ENCODE measurements around the gene ELK1.
"Not testable (repeated sequence)": the region's sequence is repeated elsewhere in the genome, so short reads cannot be mapped to it uniquely, and the experiment has no call there.

Gene ELK1

GRCh38 chrX:47674776-47675175 lies 24.4 kb upstream of the ELK1 start:
- in situ Hi-C loops (cut with HindIII; ENCODE audit: low sequenced_read_pairs): no loop called here
- no peak for TF ChIP-seq CTCF (IDR thresholded peaks at IDR 0.05; ENCODE audit: low read depth, low read length, missing control alignments)
- no peak for DNase-seq (ENCODE audit: low read depth)
- H3K4me3 ChIP-seq (ENCODE audit: low read depth, low read length): no peak overlapping the region

GRCh38 chrX:47665797-47666196 lies 15.4 kb upstream of the ELK1 start:
- in situ Hi-C loops (cut with HindIII; ENCODE audit: low sequenced_read_pairs); DNase-seq (ENCODE audit: low read depth); H3K4me3 ChIP-seq (ENCODE audit: low read depth, low read length): not testable (repeated sequence)

DNA sequence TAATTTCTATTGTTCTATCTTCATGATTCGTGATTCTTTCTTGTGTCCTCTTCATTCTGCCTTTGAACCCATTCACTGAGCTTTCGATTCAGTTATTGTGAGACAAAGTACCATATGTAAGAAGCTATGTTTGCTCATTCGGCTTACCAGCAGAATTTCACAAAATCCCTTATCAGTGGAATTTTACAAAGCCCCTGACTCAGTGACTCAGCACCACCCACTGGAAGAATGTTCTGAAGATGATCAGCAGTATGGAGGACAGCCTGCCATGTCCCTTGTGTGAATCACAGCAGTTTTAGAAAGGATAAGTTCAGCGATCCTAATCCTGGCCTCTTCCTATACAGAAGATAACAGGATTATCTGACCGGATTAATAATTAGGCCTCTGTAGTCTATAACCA lies 14.4 kb upstream of the ELK1 start:
- no peak for TF ChIP-seq CTCF (IDR thresholded peaks at IDR 0.05; ENCODE audit: low read depth, low read length, missing control alignments)
- H3K4me3 ChIP-seq (ENCODE audit: low read depth, low read length): no peak overlapping the region
- in situ Hi-C loops (cut with HindIII; ENCODE audit: low sequenced_read_pairs): no loop called here
- DNase-seq (ENCODE audit: low read depth): no peak

GRCh38 chrX:47662144-47662657 lies 11.8 kb upstream of the ELK1 start:
- TF ChIP-seq CTCF (IDR thresholded peaks at IDR 0.05; ENCODE audit: low read depth, low read length, missing control alignments): no peak
- H3K4me3 ChIP-seq (ENCODE audit: low read depth, low read length): no peak overlapping the region
- no peak for DNase-seq (ENCODE audit: low read depth)
- in situ Hi-C loops (cut with HindIII; ENCODE audit: low sequenced_read_pairs): no loop called here

DNA sequence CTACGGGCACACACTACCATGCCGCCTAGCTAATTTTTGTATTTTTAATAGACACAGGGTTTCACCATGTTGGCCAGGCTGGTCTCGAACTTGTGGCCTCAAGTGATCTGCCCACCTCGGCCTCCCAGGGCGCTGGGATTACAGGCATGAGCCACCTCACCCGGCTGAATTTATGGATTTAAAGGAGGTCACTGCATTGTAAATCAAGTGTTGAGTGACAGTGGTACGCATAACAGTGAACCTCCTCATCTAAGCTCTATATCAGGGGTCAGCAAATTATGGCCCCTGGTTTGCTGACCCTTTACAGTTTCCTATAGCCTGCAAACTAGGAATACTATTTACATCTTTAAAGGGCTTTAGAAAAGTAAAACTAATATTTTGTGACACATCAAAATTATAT lies 11.2 kb upstream of the ELK1 start:
- in situ Hi-C loops (cut with HindIII; ENCODE audit: low sequenced_read_pairs): no loop called here
- TF ChIP-seq CTCF (IDR thresholded peaks at IDR 0.05; ENCODE audit: low read depth, low read length, missing control alignments): no peak

GRCh38 chrX:47659421-47659726 lies 9.0 kb upstream of the ELK1 start:
- in situ Hi-C loops (cut with HindIII; ENCODE audit: low sequenced_read_pairs): no loop called here
- TF ChIP-seq CTCF (IDR thresholded peaks at IDR 0.05; ENCODE audit: low read depth, low read length, missing control alignments): no peak
- no peak for DNase-seq (ENCODE audit: low read depth)
- H3K4me3 ChIP-seq (ENCODE audit: low read depth, low read length): peak overlapping the region; percentile 52

More for the DNA sequence above, 11.2 kb upstream of the ELK1 start:
- no peak overlapping the region for H3K4me3 ChIP-seq (ENCODE audit: low read depth, low read length)
- DNase-seq (ENCODE audit: low read depth): no peak

- in situ Hi-C loops (cut with HindIII; ENCODE audit: low sequenced_read_pairs): no loop called here
- DNase-seq (ENCODE audit: low read depth): peak; percentile 82
- TF ChIP-seq CTCF (IDR thresholded peaks at IDR 0.05; ENCODE audit: low read depth, low read length, missing control alignments): no peak
- H3K4me3 ChIP-seq (ENCODE audit: low read depth, low read length): peak within 1 kb of the TSS; percentile 52
Measured at GRCh38 chrX:47658684-47659420, 8.5 kb upstream of the ELK1 start, which contains the start of gene UXT. Gene UXT (minus strand): TSS chrX:47659180. CDS start chrX:47658927, 253 bp downstream.
